Astrocyte (in vitro differentiated cells and primary cell): Measurements from ENCODE around the gene PTRHD1.

Experiments used
- EZH2 ChIP-seq: IDR thresholded peaks from 2 replicates; pipeline ENCODE4 v1.6.1; 2012; ENCODE audit warnings: mild to moderate bottlenecking, low read length, inconsistent platforms; ENCODE audit not compliant: insufficient read depth
- TF ChIP-seq, protein P1 (sequence below): IDR thresholded peaks from 2 replicates; pipeline ENCODE4 v1.5.1; 2011; ENCODE audit warnings: low read depth, mild to moderate bottlenecking, inconsistent platforms, low read length, moderate library complexity; ENCODE audit not compliant: insufficient read depth

- TF ChIP-seq EZH2, result no peak
- TF ChIP-seq, protein P1, sequence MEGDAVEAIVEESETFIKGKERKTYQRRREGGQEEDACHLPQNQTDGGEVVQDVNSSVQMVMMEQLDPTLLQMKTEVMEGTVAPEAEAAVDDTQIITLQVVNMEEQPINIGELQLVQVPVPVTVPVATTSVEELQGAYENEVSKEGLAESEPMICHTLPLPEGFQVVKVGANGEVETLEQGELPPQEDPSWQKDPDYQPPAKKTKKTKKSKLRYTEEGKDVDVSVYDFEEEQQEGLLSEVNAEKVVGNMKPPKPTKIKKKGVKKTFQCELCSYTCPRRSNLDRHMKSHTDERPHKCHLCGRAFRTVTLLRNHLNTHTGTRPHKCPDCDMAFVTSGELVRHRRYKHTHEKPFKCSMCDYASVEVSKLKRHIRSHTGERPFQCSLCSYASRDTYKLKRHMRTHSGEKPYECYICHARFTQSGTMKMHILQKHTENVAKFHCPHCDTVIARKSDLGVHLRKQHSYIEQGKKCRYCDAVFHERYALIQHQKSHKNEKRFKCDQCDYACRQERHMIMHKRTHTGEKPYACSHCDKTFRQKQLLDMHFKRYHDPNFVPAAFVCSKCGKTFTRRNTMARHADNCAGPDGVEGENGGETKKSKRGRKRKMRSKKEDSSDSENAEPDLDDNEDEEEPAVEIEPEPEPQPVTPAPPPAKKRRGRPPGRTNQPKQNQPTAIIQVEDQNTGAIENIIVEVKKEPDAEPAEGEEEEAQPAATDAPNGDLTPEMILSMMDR, result no peak
Measured at GRCh38 chr2:24830786-24831185, 37.6 kb upstream of the PTRHD1 start.
